Bronchial epithelial cell (primary cell): ENCODE data around the gene RIT2. TPM values are rescaled to one million over a fixed set of nuclear protein-coding genes. Genes with fewer than 3 reads are reported as not detected.

Experiments used
- DNase-seq: peaks from one replicate; pipeline ENCODE4 v3.0.0-alpha.2; 2010; ENCODE audit warnings: low read depth
- FAIRE-seq: peaks from 2 replicates; lab custom pipeline; 2011; peaks lifted over from hg19 to GRCh38; lab: Jason Lieb, UNC
- H3K27me3 ChIP-seq: 2 replicates; pipeline ENCODE4 v1.5.1; 2011; ENCODE audit warnings: low read length; ENCODE audit not compliant: control insufficient read depth, insufficient read depth
- H3K36me3 ChIP-seq: 2 replicates; pipeline ENCODE4 v1.5.1; 2011; ENCODE audit warnings: low read length; ENCODE audit not compliant: control insufficient read depth, insufficient read depth
- H3K4me3 ChIP-seq: 2 replicates; pipeline ENCODE4 v1.5.1; 2011; ENCODE audit warnings: mild to moderate bottlenecking, low read depth, low read length, control low read depth
- total RNA-seq: library from RNA; depleted of rRNA; stranded (reverse); fragments of >200 nt; gene quantifications from 2 replicates; pipeline ENCODE4 v1.2.1, GENCODE V29; 2014
- TF ChIP-seq, protein P1 (sequence below): IDR thresholded peaks from 2 replicates; pipeline ENCODE4 v1.5.1; 2011; ENCODE audit warnings: mild to moderate bottlenecking, moderate library complexity, low read length, control low read depth, inconsistent platforms; ENCODE audit not compliant: insufficient read depth, severe bottlenecking

Gene RIT2
- total RNA-seq, 1 donor from 2014 or later: not detected

DNA sequence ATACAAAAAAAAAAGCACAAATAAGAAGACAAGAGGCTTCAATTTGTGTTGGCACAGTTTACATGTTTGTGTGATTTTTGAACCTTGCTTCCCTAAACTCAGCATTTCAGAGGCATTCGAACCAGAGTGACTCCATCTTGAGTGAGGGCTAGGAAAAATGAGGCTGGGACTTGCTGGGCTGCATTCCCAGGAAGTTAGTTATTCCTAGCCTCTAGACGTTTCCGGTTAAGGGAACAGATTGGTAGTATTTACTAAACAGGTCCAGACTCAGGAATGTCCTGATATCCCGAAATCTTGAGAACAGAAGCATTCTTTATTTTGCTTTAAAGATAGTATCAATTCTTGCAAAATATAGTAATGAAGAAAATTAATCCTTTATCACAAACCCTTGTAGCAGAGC is 46.7 kb downstream of the RIT2 start:
- FAIRE-seq (no peak), DNase-seq (no peak)
- no peaks in the 10 kb centered on the region for H3K36me3 ChIP-seq
- no peak overlapping the region for H3K4me3 ChIP-seq
- TF ChIP-seq, protein P1, sequence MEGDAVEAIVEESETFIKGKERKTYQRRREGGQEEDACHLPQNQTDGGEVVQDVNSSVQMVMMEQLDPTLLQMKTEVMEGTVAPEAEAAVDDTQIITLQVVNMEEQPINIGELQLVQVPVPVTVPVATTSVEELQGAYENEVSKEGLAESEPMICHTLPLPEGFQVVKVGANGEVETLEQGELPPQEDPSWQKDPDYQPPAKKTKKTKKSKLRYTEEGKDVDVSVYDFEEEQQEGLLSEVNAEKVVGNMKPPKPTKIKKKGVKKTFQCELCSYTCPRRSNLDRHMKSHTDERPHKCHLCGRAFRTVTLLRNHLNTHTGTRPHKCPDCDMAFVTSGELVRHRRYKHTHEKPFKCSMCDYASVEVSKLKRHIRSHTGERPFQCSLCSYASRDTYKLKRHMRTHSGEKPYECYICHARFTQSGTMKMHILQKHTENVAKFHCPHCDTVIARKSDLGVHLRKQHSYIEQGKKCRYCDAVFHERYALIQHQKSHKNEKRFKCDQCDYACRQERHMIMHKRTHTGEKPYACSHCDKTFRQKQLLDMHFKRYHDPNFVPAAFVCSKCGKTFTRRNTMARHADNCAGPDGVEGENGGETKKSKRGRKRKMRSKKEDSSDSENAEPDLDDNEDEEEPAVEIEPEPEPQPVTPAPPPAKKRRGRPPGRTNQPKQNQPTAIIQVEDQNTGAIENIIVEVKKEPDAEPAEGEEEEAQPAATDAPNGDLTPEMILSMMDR: no peak
- no peaks in the 10 kb centered on the region for H3K27me3 ChIP-seq

DNA sequence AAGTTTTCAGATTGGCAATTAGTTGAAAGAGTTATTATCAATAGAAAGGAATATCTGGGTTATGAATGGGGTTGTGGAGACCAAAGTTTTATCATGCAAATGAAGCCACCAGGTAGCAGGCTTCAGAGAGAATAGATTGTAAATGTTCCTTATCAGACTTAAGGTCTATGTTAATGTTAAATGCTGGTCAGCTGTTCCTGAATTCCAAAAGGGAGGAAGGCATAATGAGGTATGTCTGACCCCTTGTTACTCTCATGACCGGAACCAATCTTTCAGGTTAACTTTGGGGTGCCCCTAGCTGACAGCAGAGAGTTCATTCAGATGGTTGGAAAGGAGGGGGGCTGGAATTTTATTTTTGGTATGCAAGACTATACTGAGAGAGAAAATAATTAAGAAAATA is 47.9 kb downstream of the RIT2 start:
- Histone ChIP-seq H3K36me3 (no peaks in the 10 kb centered on the region), H3K4me3 (no peak overlapping the region), H3K27me3 (no peaks in the 10 kb centered on the region)
- TF ChIP-seq, protein P1: no peak
- DNase-seq (no peak), FAIRE-seq (no peak)

DNA sequence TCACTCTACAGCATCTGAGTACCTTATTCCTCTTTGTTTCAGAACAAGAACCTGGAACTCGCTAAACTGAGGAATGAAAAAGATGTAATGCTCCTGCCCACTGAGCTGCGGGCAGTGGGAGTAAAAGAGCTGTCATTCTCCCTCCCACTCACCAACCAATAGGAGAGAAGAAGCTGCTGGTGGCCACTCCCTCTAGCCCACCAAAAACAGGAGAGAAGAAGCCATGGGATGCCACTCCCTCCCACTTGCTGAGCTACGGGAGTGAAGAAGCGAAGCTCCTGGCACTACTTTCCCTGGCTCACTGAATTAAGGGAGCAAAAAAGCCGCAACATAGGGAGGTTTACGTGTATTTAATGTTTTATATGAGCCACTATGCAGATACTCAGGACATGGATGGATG is 53.7 kb downstream of the RIT2 start:
- DNase-seq: no peak
- H3K27me3 ChIP-seq: no peaks in the 10 kb centered on the region
- H3K36me3 ChIP-seq: no peaks in the 10 kb centered on the region
- no peak for FAIRE-seq
- H3K4me3 ChIP-seq: no peak overlapping the region
- TF ChIP-seq, protein P1: no peak

DNA sequence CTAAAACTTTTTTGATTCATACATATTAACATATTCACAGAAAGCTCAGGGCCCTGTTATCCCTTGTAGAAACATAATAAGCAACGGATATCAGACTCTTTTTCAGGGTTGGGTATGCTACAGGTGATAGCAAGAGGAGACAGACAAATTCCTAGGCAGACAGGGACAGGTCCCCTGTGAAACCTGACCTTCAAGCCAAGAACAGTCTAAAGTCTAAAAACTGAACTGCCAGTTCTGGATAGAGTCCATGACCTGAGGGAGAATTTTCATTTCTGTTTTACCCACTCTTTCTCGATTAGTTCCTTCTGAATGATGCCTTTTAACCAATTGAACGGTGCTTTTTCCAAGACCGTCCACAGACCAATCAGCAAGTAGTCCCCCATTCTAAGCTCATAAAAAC is 54.2 kb downstream of the RIT2 start:
- no peaks in the 10 kb centered on the region for H3K27me3 ChIP-seq
- TF ChIP-seq, protein P1: no peak
- FAIRE-seq (no peak), DNase-seq (no peak)
- H3K36me3 ChIP-seq: no peaks in the 10 kb centered on the region
- no peak overlapping the region for H3K4me3 ChIP-seq

DNA sequence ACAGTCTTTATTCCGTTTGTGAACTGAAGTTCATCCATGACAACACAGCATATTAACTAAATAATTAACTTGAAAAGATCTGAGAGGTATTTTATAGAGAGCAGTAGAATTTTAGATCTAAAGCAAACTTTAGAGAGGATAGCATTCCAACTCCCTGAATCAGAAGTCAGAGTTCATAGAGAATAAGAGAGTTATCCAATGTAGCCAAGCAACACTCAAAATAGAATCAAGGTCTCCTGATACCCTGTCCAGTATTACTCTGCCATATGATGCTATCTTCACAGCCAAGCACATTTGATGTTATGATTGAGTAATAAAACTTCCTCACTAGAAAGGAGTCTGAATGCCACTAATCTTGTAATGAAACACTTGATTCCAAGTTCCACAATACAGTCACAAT is 55.5 kb downstream of the RIT2 start:
- TF ChIP-seq, protein P1: no peak
- DNase-seq (no peak), FAIRE-seq (no peak)
- H3K4me3 ChIP-seq: no peak overlapping the region
- no peaks in the 10 kb centered on the region for H3K36me3 ChIP-seq
- no peaks in the 10 kb centered on the region for H3K27me3 ChIP-seq

DNA sequence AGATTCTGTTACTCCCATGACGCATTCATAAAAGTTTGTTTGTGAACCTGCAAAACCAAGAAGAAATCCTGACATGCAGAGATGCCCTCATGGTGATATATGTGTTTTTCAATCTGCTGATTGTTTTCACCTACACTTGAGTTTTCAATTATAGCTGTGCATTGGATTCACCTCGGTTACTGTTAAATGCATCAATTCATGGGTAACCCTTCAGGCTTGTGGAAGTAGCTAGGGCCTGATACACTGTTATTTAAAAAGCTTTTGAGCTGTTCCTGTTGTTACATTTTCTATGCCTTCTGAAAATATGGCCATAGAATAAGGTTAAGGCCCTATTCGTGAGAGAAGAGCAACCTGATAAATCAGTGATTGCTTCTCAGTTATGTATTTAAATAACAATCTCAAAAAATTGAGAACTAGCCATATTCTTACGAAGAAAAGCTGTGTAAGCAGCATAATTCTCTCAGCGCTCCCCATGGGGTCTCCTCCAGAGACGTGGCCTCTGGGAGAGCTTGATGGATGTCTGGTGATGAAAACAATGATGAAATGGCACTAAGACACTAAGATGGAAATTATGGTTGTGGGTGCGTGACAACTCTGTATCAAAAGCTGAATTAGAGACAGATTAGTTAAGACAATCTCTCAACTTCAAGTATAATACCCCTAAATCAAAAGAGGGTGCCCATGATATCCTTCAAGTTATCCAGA is 60.5 kb downstream of the RIT2 start:
- no peak for FAIRE-seq
- Histone ChIP-seq H3K27me3 (no peaks in the 10 kb centered on the region), H3K4me3 (no peak overlapping the region), H3K36me3 (no peaks in the 10 kb centered on the region)
- DNase-seq: no peak
- TF ChIP-seq, protein P1: no peak
